HEK293 (cell line): ENCODE results near the gene TXNDC2.

Experiments
- CTCF ChIA-PET: fragments of 350-600 bp; formaldehyde crosslinking; extraction: SDS; loops from one replicate; lab custom pipeline; 2021; ENCODE audit warnings: antibody characterized with exemption; lab: Yijun Ruan, JAX
- POLR2A ChIA-PET: fragments of 300-600 bp; formaldehyde crosslinking; extraction: SDS; loops from one replicate; lab custom pipeline; 2020; ENCODE audit warnings: antibody characterized with exemption, inconsistent platforms; lab: Yijun Ruan, JAX
- H3K27ac ChIP-seq: fragments of 200-500 bp; sonication (Bioruptor generic); 2 replicates; pipeline ENCODE4 v1.5.1; 2014; ENCODE audit warnings: low read depth, low read length, control low read depth, inconsistent platforms; ENCODE audit errors: extremely low read depth
- H3K36me3 ChIP-seq, 2 experiments: fragments of 200-500 bp in 1 of 2; sonication (Bioruptor generic) in 1 of 2; 1 replicate in 1 of 2; 2 replicates in 1 of 2; pipeline ENCODE4 v1.5.1; 2014 to 2017; ENCODE audit warnings: inconsistent platforms in 2 of 2, low read length in 2 of 2; ENCODE audit not compliant: control insufficient read depth in 2 of 2, insufficient read depth in 1 of 2
- H3K4me1 ChIP-seq: fragments of 200-500 bp; sonication (Bioruptor generic); 2 replicates; pipeline ENCODE4 v1.5.1; 2014; ENCODE audit warnings: mild to moderate bottlenecking, low read length, inconsistent platforms; ENCODE audit not compliant: control insufficient read depth, insufficient read depth
- H3K4me3 ChIP-seq: 2 replicates; pipeline ENCODE4 v1.5.1; 2011; ENCODE audit warnings: low read depth, mild to moderate bottlenecking, control low read depth, low read length, moderate library complexity
- H3K9me3 ChIP-seq: fragments of 200-500 bp; sonication (Bioruptor generic); 2 replicates; pipeline ENCODE4 v1.5.1; 2014; ENCODE audit warnings: low read depth, low read length, inconsistent platforms; ENCODE audit not compliant: control insufficient read depth, insufficient read depth
- BCL11A ChIP-seq: fragments of 450-650 bp; formaldehyde crosslinking; IDR thresholded peaks from 2 replicates; pipeline ENCODE4 v1.5.1; 2016; ENCODE audit warnings: low read depth, missing biosample characterization, missing genetic modification characterization
- GLI2 ChIP-seq: fragments of 450-650 bp; formaldehyde crosslinking; IDR thresholded peaks from 2 replicates; pipeline ENCODE4; 2017; ENCODE audit warnings: missing biosample characterization, missing genetic modification characterization, low read depth, borderline replicate concordance
- PRDM10 ChIP-seq: fragments of 450-650 bp; formaldehyde crosslinking; IDR thresholded peaks from 2 replicates; pipeline ENCODE4 v1.5.1; 2016; ENCODE audit warnings: missing biosample characterization, missing genetic modification characterization
- PRDM4 ChIP-seq: fragments of 450-650 bp; formaldehyde crosslinking; IDR thresholded peaks from 2 replicates; pipeline ENCODE4 v1.5.1; 2017; ENCODE audit warnings: missing biosample characterization, missing genetic modification characterization
- PRDM6 ChIP-seq: fragments of 450-650 bp; formaldehyde crosslinking; IDR thresholded peaks from 2 replicates; pipeline ENCODE4 v1.5.1; 2017; ENCODE audit warnings: missing biosample characterization, missing genetic modification characterization
- REPIN1 ChIP-seq: fragments of 450-650 bp; formaldehyde crosslinking; IDR thresholded peaks from 2 replicates; pipeline ENCODE4 v1.5.1; 2017; ENCODE audit warnings: missing biosample characterization, missing genetic modification characterization, low read depth
- ZBTB21 ChIP-seq: fragments of 450-650 bp; formaldehyde crosslinking; IDR thresholded peaks from 2 replicates; pipeline ENCODE4 v1.5.1; 2017; ENCODE audit warnings: missing biosample characterization, missing genetic modification characterization
- ZBTB8A ChIP-seq: fragments of 450-650 bp; formaldehyde crosslinking; IDR thresholded peaks from 2 replicates; pipeline ENCODE4 v1.5.1; 2016; ENCODE audit warnings: missing biosample characterization, missing genetic modification characterization
- ZNF148 ChIP-seq: fragments of 450-650 bp; formaldehyde crosslinking; IDR thresholded peaks from 2 replicates; pipeline ENCODE4 v1.5.0; 2017; ENCODE audit warnings: missing biosample characterization, missing genetic modification characterization, borderline replicate concordance
- ZNF202 ChIP-seq: fragments of 450-650 bp; formaldehyde crosslinking; IDR thresholded peaks from 2 replicates; pipeline ENCODE4 v1.5.1; 2016; ENCODE audit warnings: missing biosample characterization, missing genetic modification characterization, borderline replicate concordance
- ZNF324 ChIP-seq: fragments of 450-650 bp; formaldehyde crosslinking; IDR thresholded peaks from 2 replicates; pipeline ENCODE4 v1.5.1; 2016; ENCODE audit warnings: missing biosample characterization, missing genetic modification characterization
- ZNF354C ChIP-seq: fragments of 450-650 bp; formaldehyde crosslinking; IDR thresholded peaks from 2 replicates; pipeline ENCODE4 v1.5.1; 2016; ENCODE audit warnings: missing biosample characterization, missing genetic modification characterization, low read depth, borderline replicate concordance
- ZNF362 ChIP-seq: fragments of 450-650 bp; formaldehyde crosslinking; IDR thresholded peaks from 2 replicates; pipeline ENCODE4 v1.5.1; 2016; ENCODE audit warnings: missing biosample characterization, missing genetic modification characterization
- ZNF37A ChIP-seq: fragments of 450-650 bp; IDR thresholded peaks from 2 replicates; pipeline ENCODE4 v1.5.1; 2018; ENCODE audit warnings: missing biosample characterization, missing genetic modification characterization
- ZNF404 ChIP-seq: fragments of 450-650 bp; formaldehyde crosslinking; IDR thresholded peaks from 2 replicates; pipeline ENCODE4 v1.5.1; 2017; ENCODE audit warnings: missing biosample characterization, missing genetic modification characterization
- ZNF433 ChIP-seq: fragments of 450-650 bp; formaldehyde crosslinking; IDR thresholded peaks from 2 replicates; pipeline ENCODE4 v1.5.1; 2016; ENCODE audit warnings: missing biosample characterization, missing genetic modification characterization, low read depth
- ZNF580 ChIP-seq: fragments of 450-650 bp; formaldehyde crosslinking; IDR thresholded peaks from 2 replicates; pipeline ENCODE4 v1.5.1; 2016; ENCODE audit warnings: missing biosample characterization, missing genetic modification characterization
- ZNF623 ChIP-seq: fragments of 450-650 bp; formaldehyde crosslinking; IDR thresholded peaks from 2 replicates; pipeline ENCODE4 v1.5.1; 2016; ENCODE audit warnings: missing biosample characterization, missing genetic modification characterization
- ZNF626 ChIP-seq: fragments of 450-650 bp; sonication (Bioruptor Pico); formaldehyde crosslinking; IDR thresholded peaks from 2 replicates; pipeline ENCODE4 v1.5.1; 2018; ENCODE audit warnings: missing biosample characterization, missing genetic modification characterization, inconsistent platforms
- ZNF777 ChIP-seq: fragments of 450-650 bp; formaldehyde crosslinking; IDR thresholded peaks from 2 replicates; pipeline ENCODE4 v1.5.1; 2017; ENCODE audit warnings: missing biosample characterization, missing genetic modification characterization, borderline replicate concordance

Gene TXNDC2

GRCh38 chr18:9871244-9871746 lies 14.5 kb upstream of the TXNDC2 start:
- Histone ChIP-seq H3K27ac (no peak overlapping the region), H3K4me3 (no peak overlapping the region), H3K4me1 (peaks cover 15% of the 10 kb centered on the region), H3K36me3 (no peaks in the 10 kb centered on the region), H3K9me3 (no peaks in the 10 kb centered on the region)
- TF ChIP-seq ZBTB21 = no peak
- no peak for TF ChIP-seq ZNF148 (tag by site-specific recombination)
- TF ChIP-seq ZNF433 = no peak
- no peak for TF ChIP-seq ZNF777 (tag by site-specific recombination)
- no peak for TF ChIP-seq ZNF37A (tag by site-specific recombination)
- no peak for TF ChIP-seq ZNF324 (tag by site-specific recombination)
- TF ChIP-seq ZNF202 = no peak
- no peak for TF ChIP-seq GLI2
- no peak for TF ChIP-seq ZNF623 (tag by site-specific recombination)
- TF ChIP-seq PRDM6 (tag by site-specific recombination) = no peak
- ChIA-PET CTCF (no interaction called here), POLR2A (interaction anchor here (0.8 kb wide), 1 partner anchor 42 kb away, joined by 5 read pairs; the partner anchor contains the start of gene VAPA)

DNA sequence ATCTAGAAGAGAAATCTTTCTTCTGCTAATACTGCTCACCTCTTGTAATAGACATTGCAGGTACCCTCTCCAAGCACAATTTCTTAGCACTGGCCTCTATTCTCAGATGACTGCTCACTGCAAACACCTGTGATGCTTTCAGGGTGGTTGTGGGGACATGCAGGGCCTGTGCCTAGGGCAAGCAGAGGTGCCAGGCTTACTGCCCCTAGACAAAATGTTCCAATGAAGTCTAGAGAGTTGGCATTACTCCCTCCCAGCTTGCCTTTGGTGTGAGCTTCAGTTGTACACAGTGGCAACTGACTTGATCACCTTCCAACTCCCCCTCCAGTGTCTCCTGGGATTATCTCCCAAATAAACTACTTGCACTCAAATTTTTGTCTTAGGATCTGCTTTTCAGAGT lies 12.9 kb upstream of the TXNDC2 start:
- H3K4me1 ChIP-seq = peaks cover 15% of the 10 kb centered on the region
- no peak overlapping the region for H3K4me3 ChIP-seq
- TF ChIP-seq ZNF404 (tag by site-specific recombination) (no peak), ZNF580 (tag by site-specific recombination) (no peak), PRDM4 (tag by site-specific recombination) (no peak), ZBTB8A (tag by site-specific recombination) (no peak)
- no peaks in the 10 kb centered on the region for H3K9me3 ChIP-seq
- no peak overlapping the region for H3K27ac ChIP-seq
- CTCF ChIA-PET = interaction anchor here (1.4 kb wide), 1 partner anchor 78 kb away, joined by 6 read pairs; no protein-coding TSS in a partner anchor
- POLR2A ChIA-PET = no interaction called here
- H3K36me3 ChIP-seq = no peaks in the 10 kb centered on the region

DNA sequence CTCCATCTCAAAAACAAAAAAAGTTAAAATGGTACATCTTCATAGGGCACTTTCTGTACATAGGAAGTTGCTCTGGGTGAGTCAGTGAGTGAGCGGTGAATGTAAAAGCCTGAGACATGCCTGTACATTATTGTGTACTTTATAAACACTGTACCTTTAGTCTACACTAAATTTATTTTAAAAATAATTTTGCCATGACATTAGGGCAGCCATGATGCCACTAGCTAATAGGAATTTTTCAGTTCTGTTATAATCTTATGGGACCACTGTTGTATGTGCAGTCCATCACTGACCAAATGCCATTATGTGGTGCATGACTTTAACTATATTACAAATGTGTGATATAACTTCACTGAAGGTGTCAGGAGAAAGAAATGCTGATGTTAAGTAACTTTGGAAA lies 11.0 kb upstream of the TXNDC2 start:
- CTCF ChIA-PET = interaction anchor here (0.6 kb wide), 1 partner anchor 58 kb away, joined by 4 read pairs; no protein-coding TSS in a partner anchor
- H3K9me3 ChIP-seq = no peaks in the 10 kb centered on the region
- no peak overlapping the region for H3K4me3 ChIP-seq
- H3K36me3 ChIP-seq = no peaks in the 10 kb centered on the region
- H3K4me1 ChIP-seq = peaks cover 6% of the 10 kb centered on the region
- no peak overlapping the region for H3K27ac ChIP-seq
- POLR2A ChIA-PET = no interaction called here
- TF ChIP-seq ZNF354C (tag by site-specific recombination) (no peak), ZNF626 (no peak), ZNF362 (tag by site-specific recombination) (no peak), REPIN1 (tag by site-specific recombination) (no peak), PRDM10 (tag by site-specific recombination) (no peak), BCL11A (tag by site-specific recombination) (no peak)
